Endothelial cell of umbilical vein (primary cell): ENCODE measurements around the gene FLRT2. TPM values are rescaled to one million over a fixed set of nuclear protein-coding genes. Genes with fewer than 3 reads are reported as not detected.

Source experiments
- BruUV-seq: library from RNA; stranded (reverse); fragments of 400-500 nt; replicated peaks from 2 replicates; lab custom pipeline; 2021; lab: Mats Ljungman, UMichigan
- CTCF ChIA-PET: fragments of 300-600, 350-600 bp; sonication (Branson Sonifier 250); formaldehyde crosslinking; loops from one replicate; lab custom pipeline; 2021; ENCODE audit warnings: antibody characterized with exemption, inconsistent platforms; lab: Charles Lee
- POLR2A ChIA-PET: fragments of 300-600, 350-600 bp; sonication (Branson Sonifier 250); formaldehyde crosslinking; loops from one replicate; lab custom pipeline; 2021; ENCODE audit warnings: antibody characterized with exemption, inconsistent platforms; lab: Charles Lee
- DNase-seq: peaks from one replicate; pipeline ENCODE4 v3.0.0-alpha.2; 2011; ENCODE audit warnings: low read depth, low spot score
- FAIRE-seq: peaks from 2 replicates; lab custom pipeline; 2011; peaks lifted over from hg19 to GRCh38; lab: Jason Lieb, UNC
- H2AFZ ChIP-seq: 2 replicates; pipeline ENCODE4 v1.6.0; 2012; ENCODE audit warnings: low read depth, low read length, control low read depth, inconsistent platforms
- H3K27ac ChIP-seq: 2 replicates; pipeline ENCODE4 v1.5.1; 2011; ENCODE audit warnings: low read depth, mild to moderate bottlenecking, control low read depth, low read length, moderate library complexity; ENCODE audit not compliant: insufficient read depth
- H3K27me3 ChIP-seq, 2 experiments: 2 replicates each; pipeline versions ENCODE4 v1.6.0 to v1.6.1; 2011; ENCODE audit warnings: low read length in 2 of 2, mixed read lengths in 1 of 2; ENCODE audit not compliant: control insufficient read depth in 2 of 2, insufficient read depth in 2 of 2
- H3K36me3 ChIP-seq, 2 experiments: 2 replicates in 1 of 2; 3 replicates in 1 of 2; pipeline ENCODE4 v1.5.1; 2011; ENCODE audit warnings: low read length in 2 of 2, mild to moderate bottlenecking in 1 of 2, moderate library complexity in 1 of 2; ENCODE audit not compliant: control insufficient read depth in 2 of 2, insufficient read depth in 2 of 2; ENCODE audit errors: extremely low read depth in 1 of 2
- H3K4me1 ChIP-seq: 3 replicates; pipeline ENCODE4 v1.5.1; 2011; ENCODE audit warnings: mild to moderate bottlenecking, low read length; ENCODE audit not compliant: control insufficient read depth, insufficient read depth; ENCODE audit errors: extremely low read depth
- H3K4me2 ChIP-seq: 2 replicates; pipeline ENCODE4 v1.6.1; 2011; ENCODE audit warnings: low read length, control low read depth, mixed read lengths; ENCODE audit not compliant: insufficient read depth
- H3K4me3 ChIP-seq, 3 experiments: fragments of 200-600 bp in 1 of 3; sonication (generic), shearing (Covaris generic) in 1 of 3; replicated peaks in 1 of 3; 2 replicates each; pipeline ENCODE4 v1.5.1; 2011 to 2016; ENCODE audit warnings: control low read depth in 3 of 3, low read length in 3 of 3, mild to moderate bottlenecking in 2 of 3, inconsistent platforms in 1 of 3, low read depth in 1 of 3, moderate library complexity in 1 of 3; ENCODE audit not compliant: insufficient read depth in 1 of 3
- H3K79me2 ChIP-seq: 2 replicates; pipeline ENCODE4 v1.6.0; 2012; ENCODE audit warnings: low read length, inconsistent platforms; ENCODE audit not compliant: control insufficient read depth, insufficient read depth
- H3K9ac ChIP-seq: replicated peaks from 2 replicates; pipeline ENCODE3; 2011; ENCODE audit warnings: low read length, control low read depth; ENCODE audit not compliant: insufficient read depth; ENCODE audit errors: extremely low read depth
- H3K9me1 ChIP-seq: replicated peaks from 3 replicates; pipeline ENCODE4 v1.6.0; 2011; ENCODE audit warnings: mild to moderate bottlenecking, low read length; ENCODE audit not compliant: control insufficient read depth, insufficient read depth; ENCODE audit errors: extremely low read depth
- H3K9me3 ChIP-seq: replicated peaks from 2 replicates; pipeline ENCODE4 v1.5.1; 2012; ENCODE audit warnings: low read length, inconsistent platforms; ENCODE audit not compliant: control insufficient read depth, insufficient read depth
- H4K20me1 ChIP-seq: replicated peaks from 2 replicates; pipeline ENCODE3; 2011; ENCODE audit warnings: mild to moderate bottlenecking, low read length; ENCODE audit not compliant: control insufficient read depth, insufficient read depth; ENCODE audit errors: extremely low read depth
- CTCF ChIP-seq, 2 donors: IDR thresholded peaks; 1 replicate in 1 of 2; 2 replicates in 1 of 2; pipeline ENCODE4 v1.5.1; 2011; ENCODE audit warnings: low read length in 2 of 2, mild to moderate bottlenecking in 2 of 2, moderate library complexity in 2 of 2, control low read depth in 1 of 2, inconsistent platforms in 1 of 2, low read depth in 1 of 2; ENCODE audit not compliant: insufficient read depth in 1 of 2; ENCODE audit errors: extremely low read depth in 1 of 2
- EZH2 ChIP-seq: IDR thresholded peaks from 2 replicates; pipeline ENCODE4 v1.6.1; 2012; ENCODE audit warnings: borderline replicate concordance, low read depth, mild to moderate bottlenecking, moderate library complexity, low read length, inconsistent platforms; ENCODE audit not compliant: severe bottlenecking
- FOS ChIP-seq: IDR thresholded peaks from 2 replicates; pipeline ENCODE4 v1.6.1; 2011; ENCODE audit warnings: mild to moderate bottlenecking, low read length, moderate library complexity, borderline replicate concordance; ENCODE audit not compliant: insufficient read depth
- GATA2 ChIP-seq: IDR thresholded peaks from 2 replicates; pipeline ENCODE4 v1.7.0; 2011; ENCODE audit warnings: low read depth, mild to moderate bottlenecking, moderate library complexity, mixed read lengths, low read length; ENCODE audit not compliant: insufficient read length, insufficient read depth
- JUN ChIP-seq: IDR thresholded peaks from 2 replicates; pipeline ENCODE4 v1.6.1; 2011; ENCODE audit warnings: borderline replicate concordance, low read depth; ENCODE audit not compliant: insufficient read length, insufficient read depth
- MAX ChIP-seq: IDR thresholded peaks from 2 replicates; pipeline ENCODE4 v1.6.1; 2011; ENCODE audit not compliant: insufficient read depth, insufficient read length
- MYC ChIP-seq: IDR thresholded peaks from one replicate; pipeline ENCODE4 v1.6.1; 2011; ENCODE audit warnings: mild to moderate bottlenecking, low read depth, low read length
- POLR2A ChIP-seq: IDR thresholded peaks from 2 replicates; pipeline ENCODE4 v1.6.1; 2012; ENCODE audit warnings: low read depth, mild to moderate bottlenecking, control low read depth, low read length
- POLR2AphosphoS5 ChIP-seq: IDR thresholded peaks from 2 replicates; pipeline ENCODE4 v1.6.1; 2012; ENCODE audit warnings: low read depth, mild to moderate bottlenecking, control low read depth, low read length, moderate library complexity; ENCODE audit not compliant: insufficient read depth
- dilution Hi-C: fragments of 300-500 bp; cut with MboI; formaldehyde crosslinking; loops from one replicate; pipeline ENCODE4 v1.15.0; 2019; ENCODE audit warnings: low sequenced_read_pairs; ENCODE audit not compliant: extremely low pct_ligation_motif_present
- intact Hi-C: fragments of 100-400 bp; cut with micrococcal nuclease; formaldehyde crosslinking; loops from one replicate; pipeline ENCODE4 v1.10.0; 2022
- polyA plus RNA-seq, 4 experiments: library from polyadenylated mRNA; depleted of rRNA in 3 of 4; stranded (reverse) in 3 of 4; unstranded in 1 of 4; fragments of >200 nt; gene quantifications; 2 replicates each; pipeline versions ENCODE4 v1.2.1 to v1.2.3, GENCODE V29; 2011 to 2012; ENCODE audit warnings: missing spikeins in 1 of 4
- total RNA-seq: library from RNA; stranded (reverse); gene quantifications from 2 replicates; pipeline ENCODE4 v1.2.3, GENCODE V29; 2021

Gene FLRT2
- total and polyA plus RNA-seq, 2 donors (not counting 3 experiments of a cell fraction or from before 2014, with no cell fraction given), result 202 to 229 TPM

GRCh38 chr14:85595981-85596380 lies 66.0 kb downstream of the FLRT2 start:
- H3K36me3 ChIP-seq, result peaks cover 0 to 12% of the 10 kb centered on the region in 2 experiments
- ChIA-PET CTCF (interaction anchor here (1.0 to 1.7 kb wide), 2 partner anchors 9 kb away, joined by 3 to 11 read pairs; no protein-coding TSS in a partner anchor), POLR2A (interaction anchor here (1.0 kb wide), 1 partner anchor 11 kb away, joined by 3 read pairs; no protein-coding TSS in a partner anchor)
- no peak overlapping the region for H3K4me2 ChIP-seq
- intact Hi-C loops (no loop called here), dilution Hi-C loops (no loop called here)
- no peaks in the 10 kb centered on the region for H3K79me2 ChIP-seq
- DNase-seq (no peak), FAIRE-seq (no peak)
- BruUV-seq, result no TSS peak
- no peaks in the 10 kb centered on the region for H3K9me3 ChIP-seq
- H3K4me1 ChIP-seq, result no peaks in the 10 kb centered on the region
- no peaks in the 10 kb centered on the region for H3K27me3 ChIP-seq
- no peak overlapping the region for H3K4me3 ChIP-seq
- H3K27ac ChIP-seq, result no peak overlapping the region
- no peak overlapping the region for H3K9ac ChIP-seq
- H2AFZ ChIP-seq, result no peak overlapping the region
- no peaks in the 10 kb centered on the region for H4K20me1 ChIP-seq
- H3K9me1 ChIP-seq, result no peaks in the 10 kb centered on the region
- TF ChIP-seq GATA2 (no peak), FOS (no peak), MYC (no peak)

GRCh38 chr14:85596562-85596961 lies 66.6 kb downstream of the FLRT2 start:
- Histone ChIP-seq H4K20me1 (no peaks in the 10 kb centered on the region), H3K9ac (no peak overlapping the region), H3K4me2 (no peak overlapping the region), H3K9me3 (no peaks in the 10 kb centered on the region), H3K36me3 (peaks cover 0 to 7% of the 10 kb centered on the region in 2 experiments), H3K27me3 (no peaks in the 10 kb centered on the region), H3K4me1 (no peaks in the 10 kb centered on the region), H3K27ac (no peak overlapping the region), H3K79me2 (no peaks in the 10 kb centered on the region), H3K9me1 (no peaks in the 10 kb centered on the region), H2AFZ (no peak overlapping the region), H3K4me3 (no peak overlapping the region)
- ChIA-PET POLR2A (interaction anchor here (1.0 kb wide), 1 partner anchor 10 kb away, joined by 3 read pairs; no protein-coding TSS in a partner anchor), CTCF (interaction anchor here (1.7 kb wide), 1 partner anchor 9 kb away, joined by 11 read pairs; no protein-coding TSS in a partner anchor)
- TF ChIP-seq POLR2A (no peak), FOS (no peak), CTCF (IDR thresholded peaks at IDR 0.05; ENCODE audit: extremely low read depth in 1 of 2, insufficient read depth in 1 of 2, low read depth in 1 of 2, low read length in 2 of 2) (no peak), JUN (no peak), MYC (no peak), MAX (no peak), EZH2 (no peak), POLR2AphosphoS5 (no peak), GATA2 (no peak)
- dilution Hi-C loops, result no loop called here
- no TSS peak for BruUV-seq
- FAIRE-seq (no peak), DNase-seq (no peak)
- intact Hi-C loops, result no loop called here
